HepG2 (cell line): Measurements from ENCODE around the gene ISLR. TPM values are rescaled to one million over a fixed set of nuclear protein-coding genes. Genes with fewer than 3 reads are reported as not detected.

ENCODE experiments used
- ATAC-seq: fragments of 200-7000 bp; cut with Tn5 transposase; 3 replicates; pipeline ENCODE4 v1.9.1; 2020; ENCODE audit warnings: mild to moderate bottlenecking, moderate library complexity
- BruUV-seq: library from RNA; stranded (reverse); fragments of 400-500 nt; replicated peaks from 2 replicates; lab custom pipeline; 2021; lab: Mats Ljungman, UMichigan
- CTCF ChIA-PET: fragments of 300-600 bp; formaldehyde crosslinking; extraction: SDS; loops from one replicate; lab custom pipeline; 2021; ENCODE audit warnings: low total read pairs, inconsistent platforms, low intra/inter-chr PET ratio; lab: Yijun Ruan, JAX
- POLR2A ChIA-PET: fragments of 350-600 bp; sonication (Branson Sonifier 250); formaldehyde crosslinking; loops from one replicate; lab custom pipeline; 2020; ENCODE audit warnings: antibody characterized with exemption, inconsistent platforms; lab: Yijun Ruan, JAX
- DNase-seq: peaks from one replicate; pipeline ENCODE4 v3.0.0-alpha.2; 2015; ENCODE audit warnings: low spot score
- FAIRE-seq: peaks from 3 replicates; lab custom pipeline; 2011; peaks lifted over from hg19 to GRCh38; lab: Jason Lieb, UNC
- H2AFZ ChIP-seq: one replicate; pipeline ENCODE4 v1.6.1; 2011; ENCODE audit warnings: low read length, inconsistent platforms
- H3K27ac ChIP-seq: fragments of 300-600 bp; 3 replicates; pipeline ENCODE4 v1.8.0; 2011; ENCODE audit warnings: mixed run types, mild to moderate bottlenecking, mixed read lengths, low read length, inconsistent platforms; ENCODE audit not compliant: insufficient read depth; ENCODE audit errors: extremely low read length
- H3K27me3 ChIP-seq, 2 experiments: fragments of 200-600 bp in 1 of 2; 2 replicates in 1 of 2; 3 replicates in 1 of 2; pipeline versions ENCODE4 v1.6.0 to v1.8.0; 2011; ENCODE audit warnings: low read length in 2 of 2, mild to moderate bottlenecking in 2 of 2, moderate library complexity in 2 of 2, inconsistent platforms in 1 of 2; ENCODE audit not compliant: insufficient read depth in 2 of 2, control insufficient read depth in 1 of 2
- H3K36me3 ChIP-seq, 2 experiments: fragments of 200-600 bp in 1 of 2; replicated peaks in 1 of 2; 2 replicates in 1 of 2; 3 replicates in 1 of 2; pipeline versions ENCODE4 v1.5.1 to v1.8.0; 2011; ENCODE audit warnings: low read length in 2 of 2, inconsistent platforms in 1 of 2; ENCODE audit not compliant: insufficient read depth in 2 of 2, control insufficient read depth in 1 of 2
- H3K4me1 ChIP-seq: 2 replicates; pipeline ENCODE4 v1.5.1; 2012; ENCODE audit warnings: low read length, inconsistent platforms; ENCODE audit not compliant: insufficient read depth
- H3K4me2 ChIP-seq: 2 replicates; pipeline ENCODE4 v1.6.0; 2011; ENCODE audit warnings: low read depth, low read length, inconsistent platforms
- H3K4me3 ChIP-seq, 3 experiments: fragments of 200-600 bp in 1 of 3; sonication (generic), shearing (Covaris generic) in 1 of 3; replicated peaks in 1 of 3; 2 replicates each; pipeline ENCODE4 v1.5.1; 2011 to 2016; ENCODE audit warnings: low read length in 3 of 3, inconsistent platforms in 2 of 3, low read depth in 2 of 3, mild to moderate bottlenecking in 2 of 3, control low read depth in 1 of 3, mixed read lengths in 1 of 3; ENCODE audit not compliant: insufficient read depth in 1 of 3
- H3K79me2 ChIP-seq: one replicate; pipeline ENCODE4 v1.6.1; 2011; ENCODE audit warnings: low read length, inconsistent platforms; ENCODE audit not compliant: insufficient read depth
- H3K9ac ChIP-seq: 2 replicates; pipeline ENCODE4 v1.6.0; 2011; ENCODE audit warnings: mild to moderate bottlenecking, low read depth, low read length, inconsistent platforms; ENCODE audit not compliant: insufficient read depth
- H3K9me3 ChIP-seq: 2 replicates; pipeline ENCODE4 v1.5.1; 2012; ENCODE audit warnings: mild to moderate bottlenecking, low read length
- H4K20me1 ChIP-seq: 2 replicates; pipeline ENCODE4 v1.6.0; 2011; ENCODE audit warnings: inconsistent platforms, mild to moderate bottlenecking, low read length, moderate library complexity; ENCODE audit not compliant: insufficient read depth
- CSRNP1 ChIP-seq: sonication (generic); formaldehyde crosslinking; IDR thresholded peaks from 2 replicates; pipeline ENCODE4 v1.8.1; 2023; ENCODE audit warnings: mild to moderate bottlenecking, missing genetic modification reagents
- EP300 ChIP-seq, 3 experiments: sonication (generic) in 1 of 3; formaldehyde crosslinking in 1 of 3; IDR thresholded peaks; 2 replicates each; pipeline versions ENCODE4 v1.5.1 to v1.6.1; 2011 to 2020; ENCODE audit warnings: low read depth in 2 of 3, low read length in 2 of 3, borderline replicate concordance in 1 of 3, improper control_type of control experiment in 1 of 3, mild to moderate bottlenecking in 1 of 3, missing genetic modification reagents in 1 of 3, moderate library complexity in 1 of 3
- FOXO1 ChIP-seq: sonication (generic); formaldehyde crosslinking; IDR thresholded peaks from 2 replicates; pipeline ENCODE4 v1.4.0; 2020; ENCODE audit warnings: missing genetic modification reagents
- NFKB2 ChIP-seq: sonication (generic); formaldehyde crosslinking; IDR thresholded peaks from 2 replicates; pipeline ENCODE4 v1.4.0; 2020; ENCODE audit warnings: missing genetic modification reagents, borderline replicate concordance
- SRSF9 ChIP-seq: fragments of 200-400 bp; formaldehyde crosslinking; IDR thresholded peaks from 2 replicates; pipeline ENCODE4 v1.6.1; 2018; ENCODE audit warnings: borderline replicate concordance, mild to moderate bottlenecking, low read depth, low read length; ENCODE audit not compliant: insufficient read depth, poor library complexity, severe bottlenecking
- TCF7 ChIP-seq: sonication (generic); IDR thresholded peaks from 2 replicates; pipeline ENCODE4 v1.6.1; 2016; ENCODE audit warnings: antibody characterized with exemption, low read depth
- ZNF263 ChIP-seq: sonication (generic); formaldehyde crosslinking; IDR thresholded peaks from 2 replicates; pipeline ENCODE4 v1.4.0; 2020; ENCODE audit warnings: missing genetic modification reagents
- ZNF609 ChIP-seq: sonication (generic); formaldehyde crosslinking; IDR thresholded peaks from 2 replicates; pipeline ENCODE4 v1.4.0; 2020; ENCODE audit warnings: mild to moderate bottlenecking, missing genetic modification reagents, borderline replicate concordance
- WGBS: methylation state at CpG from one replicate; pipeline ENCODE4 v1.1.6; 2017; ENCODE audit warnings: low lambda C conversion rate; 5-methylcytosine and 5-hydroxymethylcytosine counted together
- in situ Hi-C: cut with HindIII; loops from 2 replicates; pipeline ENCODE4 v1.10.0; 2017; ENCODE audit warnings: low pct_unique_long_range_greater_than_20kb; ENCODE audit not compliant: extremely low pct_ligation_motif_present
- intact Hi-C: fragments of 100-400 bp; cut with micrococcal nuclease; formaldehyde crosslinking; loops from one replicate; pipeline ENCODE4 v1.10.0; 2022; ENCODE audit not compliant: unreplicated experiment
- polyA plus RNA-seq, 8 experiments: library from polyadenylated mRNA; depleted of rRNA in 3 of 8; stranded (reverse) in 7 of 8; unstranded in 1 of 8; fragments of >200 nt; fragmentation: Illumina TruSeq in 4 of 8; extraction: Trizol in 4 of 8; gene quantifications; 2 replicates each; pipeline versions ENCODE4 v1.2.1 to v1.2.3, GENCODE V29; 2011 to 2016; ENCODE audit warnings: low read depth in 4 of 8, missing spikeins in 1 of 8, mixed read lengths in 1 of 8; ENCODE audit not compliant: insufficient read depth in 1 of 8
- total RNA-seq, 5 experiments: library from RNA; depleted of rRNA; stranded (reverse); fragments of >200 nt; fragmentation: Illumina TruSeq; extraction: Trizol; gene quantifications; 2 replicates each; pipeline ENCODE4 v1.2.3, GENCODE V29; 2016; ENCODE audit warnings: low read depth in 1 of 5
- TF ChIP-seq, protein P1 (sequence below): sonication (generic); formaldehyde crosslinking; IDR thresholded peaks from 2 replicates; pipeline ENCODE4 v1.4.0; 2020; ENCODE audit warnings: missing genetic modification reagents
- TF ChIP-seq, protein P2 (sequence below): sonication (generic); formaldehyde crosslinking; IDR thresholded peaks from 2 replicates; pipeline ENCODE4 v1.8.1; 2023; ENCODE audit warnings: mild to moderate bottlenecking, missing genetic modification reagents

ISLR gene
- total and polyA plus RNA-seq, 2 of the 13 experiments (the other 11 are each of a cell fraction or from before 2014, with no cell fraction given): not detected

GRCh38 chr15:74208901-74209559, 35.5 kb downstream of the ISLR start (continued):
- TF ChIP-seq, protein P1, sequence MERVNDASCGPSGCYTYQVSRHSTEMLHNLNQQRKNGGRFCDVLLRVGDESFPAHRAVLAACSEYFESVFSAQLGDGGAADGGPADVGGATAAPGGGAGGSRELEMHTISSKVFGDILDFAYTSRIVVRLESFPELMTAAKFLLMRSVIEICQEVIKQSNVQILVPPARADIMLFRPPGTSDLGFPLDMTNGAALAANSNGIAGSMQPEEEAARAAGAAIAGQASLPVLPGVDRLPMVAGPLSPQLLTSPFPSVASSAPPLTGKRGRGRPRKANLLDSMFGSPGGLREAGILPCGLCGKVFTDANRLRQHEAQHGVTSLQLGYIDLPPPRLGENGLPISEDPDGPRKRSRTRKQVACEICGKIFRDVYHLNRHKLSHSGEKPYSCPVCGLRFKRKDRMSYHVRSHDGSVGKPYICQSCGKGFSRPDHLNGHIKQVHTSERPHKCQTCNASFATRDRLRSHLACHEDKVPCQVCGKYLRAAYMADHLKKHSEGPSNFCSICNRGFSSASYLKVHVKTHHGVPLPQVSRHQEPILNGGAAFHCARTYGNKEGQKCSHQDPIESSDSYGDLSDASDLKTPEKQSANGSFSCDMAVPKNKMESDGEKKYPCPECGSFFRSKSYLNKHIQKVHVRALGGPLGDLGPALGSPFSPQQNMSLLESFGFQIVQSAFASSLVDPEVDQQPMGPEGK (CRISPR knock-in tag): peak; percentile 58
- peak; percentile 19; the same call in 1 of the 2 replicates for TF ChIP-seq TCF7
- TF ChIP-seq EP300 (IDR thresholded peaks at IDR 0.05; ENCODE audit: low read depth in 2 of 2, low read length in 2 of 2): peak in 1 of 2 experiments; percentile 24; a peak in 1 of 4 replicates
- no peak for TF ChIP-seq EP300 (CRISPR knock-in tag; IDR thresholded peaks at IDR 0.05; ENCODE audit: borderline replicate concordance)

DNA sequence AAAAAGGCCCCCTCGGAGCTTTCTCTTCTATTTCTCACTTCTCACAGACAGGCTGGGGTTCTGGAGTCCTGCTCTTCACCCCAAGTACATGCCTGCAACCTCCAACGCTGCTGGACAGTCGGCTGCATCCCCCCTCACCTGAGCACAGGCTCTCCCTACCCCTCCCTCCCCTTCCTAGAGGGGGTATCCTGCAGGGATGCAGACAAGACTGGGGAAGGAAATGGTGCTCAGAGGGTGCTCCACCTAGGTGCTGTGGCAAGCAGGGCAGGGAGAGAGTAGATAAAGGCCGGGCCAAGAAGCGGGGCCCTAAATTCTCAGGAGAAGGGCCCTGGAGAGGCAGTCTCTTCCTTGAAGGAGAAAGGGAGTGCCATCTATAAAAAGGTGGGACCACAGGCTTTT, 36.0 kb downstream of the ISLR start:
- Histone ChIP-seq H3K9ac (peak overlapping the region; percentile 29; the same call in 1 of the 2 replicates), H3K4me2 (peak overlapping the region; percentile 70), H3K4me1 (peaks cover 60% of the 10 kb centered on the region), H3K79me2 (no peaks in the 10 kb centered on the region), H2AFZ (no peak overlapping the region), H3K27me3 (peaks cover 4 to 33% of the 10 kb centered on the region in 2 experiments; a peak in 4 of 5 replicates), H3K9me3 (no peaks in the 10 kb centered on the region), H3K4me3 (peak overlapping the region in 2 of 3 experiments; percentile 8 to 46; a peak in 2 of 6 replicates), H3K27ac (no peak overlapping the region), H4K20me1 (0 out of 2 replicates have a peak, but pooled peaks cover 3% of the 10 kb centered on the region), H3K36me3 (no peaks in the 10 kb centered on the region)
- in situ Hi-C loops: no loop called here
- ChIA-PET CTCF (no interaction called here), POLR2A (no interaction called here)
- BruUV-seq: no TSS peak
- intact Hi-C loops: no loop called here
- no peak for FAIRE-seq
- DNase-seq: no peak
- 18% methylated on average over 5 of the region's 5 CpGs for WGBS
- ATAC-seq: no peak
- no peak for TF ChIP-seq SRSF9
- no peak for TF ChIP-seq ZNF609
- no peak for TF ChIP-seq FOXO1 (CRISPR knock-in tag)
- TF ChIP-seq ZNF263 (CRISPR knock-in tag): no peak
- TF ChIP-seq, protein P2, sequence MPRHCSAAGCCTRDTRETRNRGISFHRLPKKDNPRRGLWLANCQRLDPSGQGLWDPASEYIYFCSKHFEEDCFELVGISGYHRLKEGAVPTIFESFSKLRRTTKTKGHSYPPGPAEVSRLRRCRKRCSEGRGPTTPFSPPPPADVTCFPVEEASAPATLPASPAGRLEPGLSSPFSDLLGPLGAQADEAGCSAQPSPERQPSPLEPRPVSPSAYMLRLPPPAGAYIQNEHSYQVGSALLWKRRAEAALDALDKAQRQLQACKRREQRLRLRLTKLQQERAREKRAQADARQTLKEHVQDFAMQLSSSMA (CRISPR knock-in tag): no peak
- TF ChIP-seq CSRNP1 (CRISPR knock-in tag): no peak
- TF ChIP-seq NFKB2 (CRISPR knock-in tag): no peak
